H1 (cell line): ENCODE data around the gene OSBPL2. TPM values are rescaled to one million over a fixed set of nuclear protein-coding genes. Genes with fewer than 3 reads are reported as not detected.

ENCODE experiments used
- CTCF ChIA-PET: fragments of 300-600 bp; sonication (Branson Sonifier 250); formaldehyde crosslinking; loops from one replicate; lab custom pipeline; 2021; ENCODE audit not compliant: partially characterized antibody; lab: Charles Lee
- POLR2A ChIA-PET: fragments of 300-600 bp; sonication (Branson Sonifier 250); formaldehyde crosslinking; loops from one replicate; lab custom pipeline; 2021; ENCODE audit warnings: inconsistent platforms; ENCODE audit not compliant: partially characterized antibody; lab: Charles Lee
- DNase-seq, 2 experiments: peaks; one replicate each; pipeline versions ENCODE4 v3.0.0 to v3.0.0-alpha.2; 2010 to 2022; ENCODE audit warnings: low spot score in 2 of 2, low read depth in 1 of 2, mixed read lengths in 1 of 2
- FAIRE-seq: peaks from 2 replicates; lab custom pipeline; 2011; peaks lifted over from hg19 to GRCh38; lab: Jason Lieb, UNC
- H2AFZ ChIP-seq: 2 replicates; pipeline ENCODE4 v1.8.1; 2012; ENCODE audit warnings: low read length, inconsistent platforms
- H2AK5ac ChIP-seq: 2 replicates; pipeline ENCODE4 v1.6.1; 2013; ENCODE audit warnings: low read depth, low read length
- H2BK120ac ChIP-seq: replicated peaks from 2 replicates; pipeline ENCODE3; 2013; ENCODE audit warnings: low read depth, low read length, inconsistent platforms
- H2BK12ac ChIP-seq: 2 replicates; pipeline ENCODE4 v1.6.1; 2013; ENCODE audit warnings: low read depth, low read length
- H2BK15ac ChIP-seq: 2 replicates; pipeline ENCODE4 v1.6.1; 2013; ENCODE audit warnings: low read length
- H2BK20ac ChIP-seq: 2 replicates; pipeline ENCODE4 v1.6.1; 2013; ENCODE audit warnings: low read length
- H2BK5ac ChIP-seq: 2 replicates; pipeline ENCODE4 v1.6.1; 2013; ENCODE audit warnings: low read depth, low read length
- H3K14ac ChIP-seq: 2 replicates; pipeline ENCODE4 v1.6.1; 2013; ENCODE audit warnings: inconsistent platforms; ENCODE audit not compliant: insufficient read length
- H3K18ac ChIP-seq: 2 replicates; pipeline ENCODE4 v1.6.1; 2013; ENCODE audit warnings: low read length; ENCODE audit errors: extremely low read depth
- H3K23ac ChIP-seq: 2 replicates; pipeline ENCODE4 v1.6.1; 2013; ENCODE audit warnings: inconsistent platforms; ENCODE audit not compliant: insufficient read length
- H3K23me2 ChIP-seq: 2 replicates; pipeline ENCODE4 v1.6.1; 2013; ENCODE audit warnings: low read depth, low read length
- H3K27ac ChIP-seq: 2 replicates; pipeline ENCODE4 v1.6.1; 2011; ENCODE audit warnings: low read depth, low read length, inconsistent platforms
- H3K27me3 ChIP-seq, 4 experiments: replicated peaks in 1 of 4; 1 replicate in 1 of 4; 2 replicates in 3 of 4; pipeline versions ENCODE4 v1.6.1 to v1.8.1; 2011 to 2013; ENCODE audit warnings: low read length in 3 of 4, mild to moderate bottlenecking in 3 of 4, inconsistent platforms in 2 of 4, mixed read lengths in 2 of 4, moderate library complexity in 1 of 4; ENCODE audit not compliant: control insufficient read depth in 3 of 4, insufficient read depth in 3 of 4; ENCODE audit errors: extremely low read depth in 1 of 4
- H3K36me3 ChIP-seq, 4 experiments: 2 replicates each; pipeline versions ENCODE4 v1.6.1 to v1.8.1; 2011 to 2013; ENCODE audit warnings: mild to moderate bottlenecking in 4 of 4, low read length in 3 of 4, moderate library complexity in 2 of 4, control low read depth in 1 of 4, inconsistent platforms in 1 of 4; ENCODE audit not compliant: insufficient read depth in 4 of 4, control insufficient read depth in 2 of 4
- H3K4ac ChIP-seq: replicated peaks from 2 replicates; pipeline ENCODE3; 2013; ENCODE audit warnings: low read length, low read depth, mixed read lengths, inconsistent platforms; ENCODE audit not compliant: insufficient read length
- H3K4me1 ChIP-seq, 4 experiments: replicated peaks in 1 of 4; 1 replicate in 1 of 4; 2 replicates in 3 of 4; pipeline versions ENCODE4 v1.6.1 to v1.8.1; 2011 to 2013; ENCODE audit warnings: low read length in 3 of 4, inconsistent platforms in 2 of 4, mixed read lengths in 1 of 4; ENCODE audit not compliant: insufficient read depth in 4 of 4, control insufficient read depth in 3 of 4
- H3K4me2 ChIP-seq, 2 experiments: 2 replicates each; pipeline versions ENCODE4 v1.6.1 to v1.8.1; 2011 to 2013; ENCODE audit warnings: low read depth in 2 of 2, low read length in 2 of 2, control low read depth in 1 of 2, inconsistent platforms in 1 of 2, mild to moderate bottlenecking in 1 of 2; ENCODE audit not compliant: insufficient read depth in 1 of 2
- H3K4me3 ChIP-seq, 4 experiments: fragments of 200-600, 300-600 bp in 1 of 4; sonication (generic), shearing (Covaris generic), sonication (Bioruptor Twin) in 1 of 4; 2 replicates each; pipeline versions ENCODE4 v1.5.1 to v1.8.1; 2011 to 2016; ENCODE audit warnings: low read length in 4 of 4, low read depth in 3 of 4, control low read depth in 2 of 4, inconsistent platforms in 2 of 4, mild to moderate bottlenecking in 2 of 4, mixed read lengths in 1 of 4, moderate library complexity in 1 of 4; ENCODE audit not compliant: insufficient read depth in 2 of 4; ENCODE audit errors: extremely low read depth in 1 of 4
- H3K56ac ChIP-seq: replicated peaks from 2 replicates; pipeline ENCODE3; 2013; ENCODE audit warnings: low read depth, mild to moderate bottlenecking, mixed read lengths, low read length, inconsistent platforms; ENCODE audit not compliant: insufficient read length
- H3K79me1 ChIP-seq: 2 replicates; pipeline ENCODE4 v1.6.1; 2013; ENCODE audit warnings: low read depth, low read length, control low read depth
- H3K79me2 ChIP-seq, 2 experiments: 2 replicates each; pipeline versions ENCODE4 v1.6.1 to v1.8.1; 2012 to 2013; ENCODE audit warnings: low read length in 2 of 2, mild to moderate bottlenecking in 2 of 2, inconsistent platforms in 1 of 2; ENCODE audit not compliant: insufficient read depth in 2 of 2, control insufficient read depth in 1 of 2
- H3K9ac ChIP-seq, 4 experiments: replicated peaks in 1 of 4; 1 replicate in 1 of 4; 2 replicates in 3 of 4; pipeline versions ENCODE4 v1.6.1 to v1.8.1; 2011 to 2013; ENCODE audit warnings: low read depth in 3 of 4, low read length in 3 of 4, control low read depth in 2 of 4, mild to moderate bottlenecking in 2 of 4, moderate library complexity in 2 of 4, inconsistent platforms in 1 of 4; ENCODE audit errors: extremely low read depth in 1 of 4
- H3K9me3 ChIP-seq, 2 experiments: 2 replicates each; pipeline versions ENCODE4 v1.6.1 to v1.8.1; 2012 to 2013; ENCODE audit warnings: mild to moderate bottlenecking in 2 of 2, moderate library complexity in 2 of 2, control low read depth in 1 of 2, inconsistent platforms in 1 of 2, low read depth in 1 of 2, low read length in 1 of 2, mixed read lengths in 1 of 2; ENCODE audit not compliant: insufficient read depth in 2 of 2
- H4K20me1 ChIP-seq, 2 experiments: replicated peaks in 1 of 2; 2 replicates each; pipeline versions ENCODE3 to v1.8.1; 2011 to 2013; ENCODE audit warnings: inconsistent platforms in 2 of 2, low read length in 2 of 2, mild to moderate bottlenecking in 1 of 2; ENCODE audit not compliant: insufficient read depth in 2 of 2, control insufficient read depth in 1 of 2
- H4K5ac ChIP-seq: 2 replicates; pipeline ENCODE4 v1.6.1; 2013; ENCODE audit warnings: low read length, low read depth, mixed read lengths, inconsistent platforms; ENCODE audit not compliant: insufficient read length
- H4K8ac ChIP-seq: 2 replicates; pipeline ENCODE4 v1.8.0; 2013; ENCODE audit warnings: mild to moderate bottlenecking, moderate library complexity, low read length, inconsistent platforms; ENCODE audit not compliant: insufficient read depth; ENCODE audit errors: extremely low read depth
- H4K91ac ChIP-seq: replicated peaks from 2 replicates; pipeline ENCODE3; 2013; ENCODE audit warnings: low read length, mixed read lengths, inconsistent platforms; ENCODE audit not compliant: insufficient read length
- CBX8 ChIP-seq: fragments of 300-800, 300-1000 bp; sonication (generic); IDR thresholded peaks from 2 replicates; pipeline ENCODE4 v1.7.1; 2016; ENCODE audit warnings: low read depth, low read length, borderline replicate concordance
- CTBP2 ChIP-seq: IDR thresholded peaks from 2 replicates; pipeline ENCODE4 v1.7.0; 2011; ENCODE audit warnings: borderline replicate concordance, mild to moderate bottlenecking, moderate library complexity, mixed read lengths, low read length; ENCODE audit not compliant: insufficient read depth, insufficient read length
- E2F6 ChIP-seq: IDR thresholded peaks from 2 replicates; pipeline ENCODE4 v1.6.1; 2012; ENCODE audit warnings: inconsistent platforms
- HDAC2 ChIP-seq, 2 experiments: fragments of 300-600 bp in 1 of 2; sonication (generic) in 1 of 2; IDR thresholded peaks; 2 replicates each; pipeline ENCODE4 v1.6.1; 2011 to 2012; ENCODE audit warnings: low read depth in 2 of 2, low read length in 2 of 2, mild to moderate bottlenecking in 2 of 2, moderate library complexity in 2 of 2, borderline replicate concordance in 1 of 2, inconsistent platforms in 1 of 2
- KDM4A ChIP-seq: IDR thresholded peaks from one replicate; pipeline ENCODE4 v1.7.1; 2012; ENCODE audit warnings: low read depth, mild to moderate bottlenecking, moderate library complexity, low read length, inconsistent platforms; ENCODE audit not compliant: severe bottlenecking
- MAX ChIP-seq: IDR thresholded peaks from 2 replicates; pipeline ENCODE4 v1.6.1; 2012; ENCODE audit warnings: inconsistent platforms
- NANOG ChIP-seq: IDR thresholded peaks from 2 replicates; pipeline ENCODE4 v1.6.1; 2011; ENCODE audit warnings: low read length, low read depth, mild to moderate bottlenecking, inconsistent platforms; ENCODE audit not compliant: insufficient read depth, poor library complexity, severe bottlenecking
- PHF8 ChIP-seq: fragments of 200-600 bp; sonication (generic); conservative IDR thresholded peaks from 2 replicates; pipeline ENCODE4 v1.7.1; 2012; ENCODE audit warnings: low read depth, mild to moderate bottlenecking, inconsistent platforms, low read length, moderate library complexity
- SIN3A ChIP-seq, 2 experiments: IDR thresholded peaks in 1 of 2; conservative IDR thresholded peaks in 1 of 2; 2 replicates each; pipeline ENCODE4 v1.6.1; 2011 to 2012; ENCODE audit warnings: low read length in 2 of 2, improper control_type of control experiment in 1 of 2, low read depth in 1 of 2, mild to moderate bottlenecking in 1 of 2
- WGBS, 2 experiments: shearing (Covaris generic) in 1 of 2; methylation state at CpG; one replicate each; pipeline versions ENCODE4 v1.1.6 to v1.1.7; 2013 to 2015; ENCODE audit warnings: low lambda C conversion rate in 2 of 2, mixed read lengths in 2 of 2, inconsistent platforms in 1 of 2, low coverage in 1 of 2, missing lambda C conversion rate in 1 of 2; ENCODE audit not compliant: insufficient replicate concordance in 2 of 2, insufficient coverage in 1 of 2, insufficient read length in 1 of 2; ENCODE audit errors: extremely low coverage in 1 of 2, missing lambda C conversion rate in 1 of 2; 5-methylcytosine and 5-hydroxymethylcytosine counted together
- polyA plus RNA-seq, 7 experiments: library from polyadenylated mRNA; depleted of rRNA in 3 of 7; stranded (reverse) in 5 of 7; unstranded in 2 of 7; fragments of >200 nt in 5 of 7; fragments of 200-250 nt in 2 of 7; gene quantifications; 1 replicate in 5 of 7; 2 replicates in 1 of 7; 4 replicates in 1 of 7; pipeline versions ENCODE4 v1.2.1 to v1.2.3, GENCODE V29; 2011 to 2013; ENCODE audit warnings: missing spikeins in 2 of 7, mixed read lengths in 2 of 7
- total RNA-seq: library from RNA; stranded (reverse); fragmentation: NEBNext Ultra II Directional; extraction: Animal tissue kit (Norgen Biotek cat#: 25700); gene quantifications from 2 replicates; pipeline ENCODE4 v1.2.1, GENCODE V29; 2021

OSBPL2 gene
- total and polyA plus RNA-seq, 2 of the 8 experiments (the other 6 are each of a cell fraction or from before 2014, with no cell fraction given): 11.7 to 42.4 TPM

GRCh38 chr20:62292108-62292507 lies 53.8 kb downstream of the OSBPL2 start:
- no peak overlapping the region for H4K5ac ChIP-seq
- POLR2A ChIA-PET: no interaction called here
- no peaks in the 10 kb centered on the region; the same call in 1 of the 2 replicates for H3K79me1 ChIP-seq
- 99% methylated on average over 11 of the region's 11 CpGs; no CpG with 5 or more reads in 1 of the 2 experiments for WGBS, 2 experiments
- H3K4me1 ChIP-seq: no peaks in the 10 kb centered on the region
- H3K27ac ChIP-seq: no peak overlapping the region
- FAIRE-seq (no peak), DNase-seq (no peak)
- no peak overlapping the region for H4K91ac ChIP-seq
- no peak overlapping the region for H3K56ac ChIP-seq
- peaks cover 2 to 5% of the 10 kb centered on the region in 2 experiments for H4K20me1 ChIP-seq
- no peak overlapping the region for H3K18ac ChIP-seq
- no peak overlapping the region for H3K4me3 ChIP-seq
- no peak overlapping the region for H3K4me2 ChIP-seq
- no peaks in the 10 kb centered on the region for H3K23me2 ChIP-seq
- CTCF ChIA-PET: interaction anchor here (0.7 to 2.6 kb wide), 2 partner anchors 9 to 19 kb away, joined by 3 to 9 read pairs; no protein-coding TSS in a partner anchor
- no peak overlapping the region for H4K8ac ChIP-seq
- no peak overlapping the region for H3K14ac ChIP-seq
- H2BK15ac ChIP-seq: no peak overlapping the region
- H3K23ac ChIP-seq: no peak overlapping the region
- no peak overlapping the region for H2BK5ac ChIP-seq
- no peak overlapping the region for H3K9ac ChIP-seq
- H2AK5ac ChIP-seq: no peak overlapping the region
- H2BK120ac ChIP-seq: no peak overlapping the region
- no peak overlapping the region for H2BK12ac ChIP-seq
- no peaks in the 10 kb centered on the region for H3K79me2 ChIP-seq
- no peaks in the 10 kb centered on the region for H3K9me3 ChIP-seq
- no peak overlapping the region for H2AFZ ChIP-seq
- peaks cover 4 to 41% (median 8%) of the 10 kb centered on the region in 4 experiments; a peak in 5 of 8 replicates for H3K36me3 ChIP-seq
- H2BK20ac ChIP-seq: no peak overlapping the region
- TF ChIP-seq NANOG (no peak), MAX (no peak), E2F6 (no peak), CTBP2 (no peak), KDM4A (no peak), CBX8 (no peak), HDAC2 (IDR thresholded peaks at IDR 0.05; ENCODE audit: borderline replicate concordance in 1 of 2, low read depth in 2 of 2, low read length in 2 of 2) (no peak), SIN3A (conservative IDR thresholded peaks at IDR 0.05 in 1 of 2, IDR thresholded peaks at IDR 0.05 in 1 of 2; ENCODE audit: low read depth in 1 of 2, low read length in 2 of 2) (no peak), PHF8 (no peak)
- H3K27me3 ChIP-seq: no peaks in the 10 kb centered on the region
- H3K4ac ChIP-seq: no peak overlapping the region
